D721Med (cell line): ENCODE measurements around the gene NRROS.

ENCODE experiments used
- DNase-seq: peaks from one replicate; pipeline ENCODE4 v3.0.0; 2011; ENCODE audit warnings: low spot score; ENCODE audit not compliant: insufficient read length
- FAIRE-seq: peaks from 2 replicates; lab custom pipeline; 2011; peaks lifted over from hg19 to GRCh38; lab: Jason Lieb, UNC
- CTCF ChIP-seq: IDR thresholded peaks from 2 replicates; pipeline ENCODE4 v1.5.1; 2012; ENCODE audit warnings: mild to moderate bottlenecking, control low read depth; ENCODE audit not compliant: insufficient read depth; ENCODE audit errors: missing control alignments

Gene NRROS

GRCh38 chr3:196624907-196625306 is 14.6 kb upstream of the NRROS start:
- DNase-seq, result no peak
- no peak for FAIRE-seq
- TF ChIP-seq CTCF, result no peak

GRCh38 chr3:196625331-196625730 is 14.2 kb upstream of the NRROS start:
- FAIRE-seq (no peak), DNase-seq (no peak)
- no peak for TF ChIP-seq CTCF

- DNase-seq, result no peak
- no peak for TF ChIP-seq CTCF
- no peak for FAIRE-seq
Observed at GRCh38 chr3:196627918-196628231, 11.6 kb upstream of the NRROS start.

- FAIRE-seq, result no peak
- no peak for DNase-seq
- no peak for TF ChIP-seq CTCF
Observed at GRCh38 chr3:196629228-196629627, 10.3 kb upstream of the NRROS start.

- no peak for TF ChIP-seq CTCF
- DNase-seq (no peak), FAIRE-seq (no peak)
Observed at GRCh38 chr3:196631682-196632045, 7.8 kb upstream of the NRROS start.

GRCh38 chr3:196632046-196632751 is 7.3 kb upstream of the NRROS start:
- DNase-seq, result peak; percentile 69
- no peak for FAIRE-seq
- TF ChIP-seq CTCF, result peak; percentile 31

GRCh38 chr3:196633555-196634151 is 5.8 kb upstream of the NRROS start:
- DNase-seq (no peak), FAIRE-seq (no peak)
- TF ChIP-seq CTCF, result no peak
